ENCODE results near the gene GARNL3.

DNA sequence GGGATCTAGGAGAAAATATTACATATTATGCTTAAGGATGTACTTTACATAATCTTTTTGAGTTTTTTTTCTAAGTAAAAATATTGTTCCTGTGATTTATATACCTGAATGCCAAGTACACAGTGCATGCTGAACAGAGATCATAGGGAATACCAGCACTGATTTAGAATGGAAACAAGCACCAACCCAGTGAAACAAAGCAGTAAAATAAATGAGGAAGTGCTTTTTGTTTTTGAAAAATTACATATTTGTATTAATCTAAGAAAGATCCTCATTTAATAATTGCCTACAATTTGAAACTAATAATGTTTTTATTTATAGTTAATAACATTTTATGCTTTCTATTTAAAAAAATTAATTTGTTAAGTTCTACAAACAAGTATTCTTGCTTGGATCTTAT lies 18.0 kb downstream of the GARNL3 start:
- no peak for TF ChIP-seq POLR2A (IDR thresholded peaks at IDR 0.05)
- TF ChIP-seq, protein P1, sequence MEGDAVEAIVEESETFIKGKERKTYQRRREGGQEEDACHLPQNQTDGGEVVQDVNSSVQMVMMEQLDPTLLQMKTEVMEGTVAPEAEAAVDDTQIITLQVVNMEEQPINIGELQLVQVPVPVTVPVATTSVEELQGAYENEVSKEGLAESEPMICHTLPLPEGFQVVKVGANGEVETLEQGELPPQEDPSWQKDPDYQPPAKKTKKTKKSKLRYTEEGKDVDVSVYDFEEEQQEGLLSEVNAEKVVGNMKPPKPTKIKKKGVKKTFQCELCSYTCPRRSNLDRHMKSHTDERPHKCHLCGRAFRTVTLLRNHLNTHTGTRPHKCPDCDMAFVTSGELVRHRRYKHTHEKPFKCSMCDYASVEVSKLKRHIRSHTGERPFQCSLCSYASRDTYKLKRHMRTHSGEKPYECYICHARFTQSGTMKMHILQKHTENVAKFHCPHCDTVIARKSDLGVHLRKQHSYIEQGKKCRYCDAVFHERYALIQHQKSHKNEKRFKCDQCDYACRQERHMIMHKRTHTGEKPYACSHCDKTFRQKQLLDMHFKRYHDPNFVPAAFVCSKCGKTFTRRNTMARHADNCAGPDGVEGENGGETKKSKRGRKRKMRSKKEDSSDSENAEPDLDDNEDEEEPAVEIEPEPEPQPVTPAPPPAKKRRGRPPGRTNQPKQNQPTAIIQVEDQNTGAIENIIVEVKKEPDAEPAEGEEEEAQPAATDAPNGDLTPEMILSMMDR (IDR thresholded peaks at IDR 0.05): no peak
